Activated CD4-positive, alpha-beta T cell treated with anti-CD3 and anti-CD28 coated beads, Interleukin-2, amount 50 U/mL, for 24 hours (primary cell): ENCODE data around the gene MARCHF6.
"Not testable (repeated sequence)": the region's sequence is repeated elsewhere in the genome, so short reads cannot be mapped to it uniquely, and the experiment has no call there.

Source experiments
- DNase-seq, 2 donors: peaks; one replicate each; pipeline ENCODE4 v3.0.0-alpha.2; 2020; ENCODE audit warnings: low read depth in 1 of 2, low spot score in 1 of 2

Gene MARCHF6

DNA sequence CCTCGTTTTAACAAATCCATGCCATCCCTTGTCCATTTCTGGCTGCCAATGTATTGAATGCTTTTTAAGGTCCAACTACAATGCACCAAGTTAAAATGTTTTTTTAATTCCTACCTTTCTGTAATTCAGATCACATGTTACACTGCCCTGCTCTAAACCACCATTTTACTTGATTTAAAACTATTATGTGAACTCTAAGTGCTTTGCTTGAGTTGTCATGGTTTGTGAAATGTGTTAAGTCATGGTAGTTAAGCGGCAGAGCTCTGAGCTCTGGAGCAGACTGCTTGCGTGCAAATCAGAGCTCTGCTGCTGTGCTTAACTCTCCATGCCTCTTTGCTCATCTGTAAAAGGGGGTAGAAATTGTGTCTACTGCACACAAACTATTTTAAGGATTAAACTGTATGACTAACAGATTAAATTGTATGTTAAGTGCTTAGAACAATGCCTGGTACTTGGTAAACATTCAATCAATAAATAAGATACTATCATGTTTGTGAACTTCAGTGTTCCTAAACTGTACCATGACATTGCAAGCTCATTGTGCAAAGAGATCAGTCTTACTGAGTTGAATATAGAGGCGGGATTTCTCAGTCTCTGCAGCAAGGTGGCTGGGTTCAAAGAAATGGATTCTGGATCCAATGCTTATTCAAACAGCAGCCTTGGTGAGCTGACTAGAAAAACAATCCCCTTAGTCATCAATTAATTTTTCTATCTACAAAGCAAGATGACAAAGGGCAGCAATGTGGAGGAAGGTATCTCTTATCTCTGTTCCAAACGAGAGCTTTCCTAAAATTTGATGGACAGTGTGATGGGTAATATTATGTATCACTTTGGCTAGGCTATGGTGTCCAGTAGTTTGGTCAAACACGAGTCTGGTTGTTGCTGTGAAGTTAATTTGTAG, 29.7 kb upstream of the MARCHF6 start:
- no peak for DNase-seq

DNA sequence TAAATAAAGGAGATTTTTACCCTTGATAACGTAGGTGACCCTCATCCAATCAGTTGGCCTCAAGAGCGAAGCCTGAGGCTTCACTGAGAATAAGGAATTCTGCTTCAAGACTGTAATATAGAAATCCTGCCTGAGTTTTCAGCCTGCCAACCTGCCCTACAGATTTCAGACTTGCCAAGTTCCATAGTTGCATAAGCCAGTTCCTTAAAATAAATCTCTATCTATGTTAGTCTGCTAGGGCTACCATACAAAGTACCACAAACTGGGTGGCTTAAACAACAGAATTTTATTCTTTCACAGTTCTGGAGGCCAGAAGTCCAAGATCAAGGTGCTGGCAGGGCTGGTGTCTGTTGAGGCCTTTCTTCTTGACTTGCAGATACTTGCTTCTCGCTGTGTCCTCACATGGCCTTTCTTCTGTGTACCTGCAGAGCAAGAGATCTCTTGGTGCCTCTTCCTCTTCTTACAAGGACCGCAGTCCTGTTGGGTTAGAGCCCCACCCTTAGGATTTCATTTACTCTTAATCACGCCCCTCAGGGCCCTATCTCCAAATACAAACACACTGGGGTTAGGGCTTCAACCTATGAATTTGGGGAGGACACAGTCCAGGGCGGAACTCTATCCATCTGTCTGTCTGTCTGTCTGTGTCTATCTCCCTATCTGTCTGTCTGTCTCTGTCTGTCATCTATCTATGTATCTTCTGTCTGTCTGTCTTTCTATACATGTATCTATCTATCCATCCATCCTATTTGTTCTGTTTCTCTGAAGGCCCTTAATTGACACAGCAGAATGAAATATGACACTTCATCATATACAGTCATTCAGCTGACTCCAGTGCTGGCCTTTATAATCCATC, 28.8 kb upstream of the MARCHF6 start:
- no peak for DNase-seq

DNA sequence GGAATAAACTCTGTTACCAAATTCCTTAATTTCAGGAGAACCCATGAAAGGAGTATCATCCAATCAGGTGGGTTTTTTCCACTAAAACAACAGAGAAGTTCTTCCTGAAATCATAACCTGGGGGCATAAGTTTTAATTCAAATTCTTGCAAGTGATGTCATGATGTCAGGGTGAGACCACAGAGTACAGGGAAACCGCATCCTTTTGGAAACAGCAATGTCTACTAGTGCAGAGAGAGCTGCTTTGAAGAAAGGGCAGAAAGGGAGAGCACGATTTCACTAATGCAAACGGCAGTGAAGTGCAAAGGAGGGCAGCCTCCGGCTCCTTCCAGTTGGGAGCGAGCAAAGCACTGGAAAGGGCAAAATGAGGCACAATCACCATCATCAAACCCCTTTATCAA, 25.2 kb upstream of the MARCHF6 start:
- DNase-seq: no peak

DNA sequence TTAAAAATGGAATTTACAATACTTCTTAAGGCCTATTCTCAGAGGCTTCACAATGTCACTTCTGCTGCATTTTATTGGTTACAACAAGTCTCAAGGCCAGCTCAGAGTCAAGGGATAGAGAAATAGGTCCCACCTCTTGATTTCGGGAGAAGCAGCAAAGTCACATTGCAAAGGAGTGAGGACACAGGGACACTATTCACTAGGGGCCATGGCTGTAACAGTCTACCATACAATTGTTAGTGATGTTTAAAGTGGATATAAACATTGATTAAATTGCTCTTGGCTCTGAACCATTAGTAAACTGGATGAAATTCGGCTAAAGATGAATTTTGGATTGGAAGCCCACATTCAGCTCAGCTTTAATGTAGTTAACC, 24.1 kb upstream of the MARCHF6 start:
- DNase-seq: no peak

DNA sequence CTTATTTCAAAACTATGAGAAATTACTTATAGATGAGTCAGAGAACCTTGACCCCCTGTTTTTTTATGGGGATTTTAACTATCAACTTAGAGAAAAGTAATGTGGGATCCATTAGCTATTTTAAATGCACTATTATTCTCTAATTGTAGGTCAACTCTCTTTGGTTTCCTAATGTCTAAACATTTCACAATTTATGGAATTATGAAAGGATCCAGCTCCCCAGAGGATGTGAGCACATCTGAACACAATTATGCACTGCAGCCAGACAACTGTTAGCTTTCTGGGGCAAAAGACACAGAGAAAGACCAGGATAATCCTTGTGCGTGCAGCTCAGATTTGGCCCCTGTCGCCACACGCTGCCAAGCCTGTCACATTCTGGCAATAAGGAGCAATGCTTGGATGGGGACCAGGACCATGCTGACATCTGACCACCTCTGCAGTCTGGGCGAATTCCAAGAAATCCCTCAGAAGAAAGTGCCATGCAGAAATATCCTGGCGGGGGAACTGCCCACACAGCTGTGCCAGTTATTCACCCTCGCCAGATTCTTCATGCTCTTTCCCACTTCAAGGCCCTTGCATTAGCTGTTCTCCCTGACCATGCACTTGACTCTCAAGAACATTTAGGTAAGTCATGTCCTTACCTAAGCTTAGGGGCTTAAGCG, 23.5 kb upstream of the MARCHF6 start:
- DNase-seq: no peak

DNA sequence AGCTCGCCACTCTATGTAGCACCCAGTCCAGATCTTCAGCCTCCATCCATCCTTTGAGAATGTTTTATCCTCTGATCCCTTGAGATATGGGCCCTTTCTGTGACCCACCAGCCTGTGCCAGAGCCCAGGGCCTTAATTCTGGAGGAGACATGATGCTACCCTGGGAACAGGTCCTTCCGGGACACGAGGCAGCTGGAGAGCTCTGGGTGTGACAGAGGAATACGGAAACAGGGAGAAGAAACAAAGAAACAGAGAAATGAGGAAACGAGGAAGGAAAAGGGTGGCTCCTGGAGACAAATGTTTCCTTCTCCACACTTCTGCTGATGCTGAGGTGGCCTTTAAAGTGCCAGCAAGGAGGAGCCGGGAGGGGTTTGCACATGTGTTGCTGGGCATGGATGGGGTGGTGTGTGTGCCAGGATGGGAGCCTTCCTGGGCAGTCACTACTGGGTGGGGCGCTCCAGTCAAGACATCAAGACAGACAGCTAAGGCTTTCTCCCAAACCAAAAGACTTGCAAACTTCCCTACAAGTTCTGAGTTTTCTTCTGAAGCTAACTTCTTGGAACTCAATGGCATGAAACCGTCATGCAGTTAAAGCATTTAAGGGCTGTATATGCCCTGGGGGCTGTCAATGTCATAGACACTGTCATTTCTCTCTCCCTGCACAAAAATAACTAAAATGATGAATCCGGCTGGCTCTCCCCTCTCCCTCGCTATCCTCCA, 22.8 kb upstream of the MARCHF6 start:
- no peak for DNase-seq

DNA sequence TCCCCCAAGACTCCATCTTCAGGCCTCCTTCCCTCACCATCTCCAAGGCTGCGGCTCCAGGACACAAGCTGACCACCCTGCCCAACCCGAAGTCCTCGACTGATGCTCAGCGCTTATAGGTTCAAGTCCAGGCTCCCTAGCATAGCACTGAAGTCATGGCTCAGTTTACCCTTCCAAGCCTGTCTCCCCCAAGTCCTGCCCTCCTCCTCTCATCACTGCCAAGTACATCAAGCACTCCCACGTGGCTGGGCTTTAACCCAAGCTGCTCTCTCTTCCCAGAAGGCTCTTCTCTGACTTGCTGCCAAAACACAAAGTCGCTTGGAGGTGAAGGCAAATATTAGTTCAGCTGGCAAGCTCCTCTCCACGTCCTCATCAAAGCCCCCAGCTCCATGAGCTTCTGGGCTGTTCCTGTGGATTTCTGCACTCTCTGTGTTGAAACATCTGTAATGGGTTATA, 22.1 kb upstream of the MARCHF6 start:
- no peak for DNase-seq

DNA sequence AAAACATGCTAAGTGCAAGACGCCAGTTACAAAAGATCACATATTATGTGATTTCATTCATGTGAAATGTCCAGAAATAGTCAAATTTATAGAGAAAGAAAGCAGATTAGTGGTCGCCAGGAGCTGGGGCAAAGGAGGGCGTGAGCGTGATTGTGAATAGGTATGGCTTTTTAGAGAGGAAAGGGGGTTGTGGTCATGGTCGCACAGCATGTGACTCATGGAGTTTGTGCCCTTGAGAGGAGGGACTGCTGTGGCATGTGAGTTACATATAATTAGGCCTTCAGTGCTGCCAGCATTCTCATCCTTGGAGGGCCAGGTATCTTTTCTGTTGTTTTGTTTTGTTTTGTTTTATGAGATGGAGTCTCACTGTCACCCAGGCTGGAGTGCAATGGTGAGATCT, 21.2 kb upstream of the MARCHF6 start:
- DNase-seq: no peak

DNA sequence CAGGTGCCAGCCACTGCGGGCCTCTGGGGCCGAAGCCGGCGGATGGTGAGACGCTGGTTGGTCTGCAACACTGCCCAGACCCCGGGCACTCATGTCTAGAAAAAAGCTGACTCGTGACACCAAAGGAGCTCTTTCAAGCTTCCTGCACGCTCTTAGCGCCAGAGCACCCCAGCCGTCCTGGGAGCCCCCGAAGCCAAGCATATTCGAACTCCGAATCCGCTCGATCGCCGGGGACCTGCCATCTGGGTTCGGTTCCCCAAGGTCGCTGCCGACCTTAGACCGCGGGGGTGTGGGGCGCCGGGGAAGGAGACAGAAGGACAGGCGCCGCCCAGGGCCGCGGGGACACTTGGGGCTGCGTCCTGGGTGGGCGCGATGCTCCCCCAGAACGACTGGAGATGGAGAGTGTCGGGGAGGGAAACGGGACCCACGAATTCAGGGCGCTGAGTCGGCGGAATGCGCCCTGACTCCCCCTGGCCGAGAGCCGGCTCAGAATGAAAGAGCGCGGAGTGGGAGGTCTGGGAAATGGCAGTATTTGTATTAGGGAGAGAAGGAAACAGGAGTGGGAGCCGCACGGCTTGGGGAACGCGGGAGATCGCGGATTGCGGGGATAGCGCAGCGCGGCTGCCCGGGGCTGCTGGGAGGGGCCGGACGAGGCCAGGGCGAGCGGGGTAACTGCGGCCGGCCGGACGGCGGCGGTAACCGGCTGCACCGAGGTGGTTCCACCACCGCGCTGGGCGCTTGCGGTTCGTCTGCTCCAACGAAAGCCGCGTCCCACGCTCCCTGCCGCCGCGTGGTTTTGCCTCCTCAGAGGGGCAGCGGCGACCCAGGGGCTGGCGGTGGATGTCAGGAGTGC, 20.1 kb upstream of the MARCHF6 start:
- DNase-seq: no peak

DNA sequence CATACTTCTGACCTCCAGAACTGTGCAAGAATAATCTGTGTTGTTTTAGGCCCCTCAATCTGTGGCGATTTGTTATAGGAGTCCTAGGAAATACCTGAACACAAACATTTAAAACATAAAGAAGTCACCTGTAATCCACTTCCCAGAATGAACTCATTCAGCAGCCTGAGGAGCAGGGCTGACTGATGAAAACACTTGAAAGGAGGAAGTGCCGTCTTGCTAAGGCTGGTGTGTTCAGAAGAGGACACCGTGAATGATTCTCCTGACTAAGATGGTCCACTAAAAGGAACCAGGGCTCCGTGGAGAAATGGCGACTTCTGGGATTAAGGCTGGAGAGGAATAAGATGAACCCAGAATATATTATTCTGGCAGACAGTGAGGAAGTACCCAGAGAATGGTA, 18.7 kb upstream of the MARCHF6 start:
- no peak for DNase-seq

DNA sequence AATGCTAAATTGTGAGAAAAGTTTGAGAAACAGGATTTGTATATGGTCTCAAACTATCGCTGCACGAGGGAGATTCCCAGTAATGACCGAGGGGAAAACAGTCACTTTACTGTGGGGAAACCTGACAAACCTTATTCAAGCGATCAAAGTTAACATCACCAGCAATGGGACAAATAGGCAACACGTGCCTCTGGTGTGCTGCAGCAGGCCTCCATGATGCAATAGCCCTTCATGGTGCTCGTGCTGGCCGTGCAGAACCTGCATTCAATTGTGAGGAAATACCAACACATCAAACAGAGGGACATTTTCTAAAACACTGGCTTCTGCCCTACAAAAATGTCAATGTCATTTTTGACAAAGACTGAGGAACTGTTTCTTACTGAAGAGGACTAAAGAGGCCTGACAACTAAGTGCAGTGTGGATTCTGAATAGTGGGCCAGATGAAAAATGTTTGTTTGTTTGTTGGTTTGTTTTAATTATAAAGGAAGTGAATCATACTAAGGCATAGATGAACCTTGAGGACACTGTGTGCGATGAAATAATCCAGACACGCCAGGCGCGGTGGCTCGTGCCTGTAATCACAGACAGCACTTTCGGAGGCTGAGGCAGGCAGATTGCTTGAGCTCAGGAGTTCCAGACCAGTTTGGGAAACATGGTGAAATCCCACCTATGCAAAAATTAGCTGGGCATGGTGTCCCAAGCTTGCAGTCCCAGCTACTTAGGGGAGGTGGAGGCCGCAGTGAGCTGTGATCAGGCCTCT, 17.6 kb upstream of the MARCHF6 start:
- DNase-seq: no peak

DNA sequence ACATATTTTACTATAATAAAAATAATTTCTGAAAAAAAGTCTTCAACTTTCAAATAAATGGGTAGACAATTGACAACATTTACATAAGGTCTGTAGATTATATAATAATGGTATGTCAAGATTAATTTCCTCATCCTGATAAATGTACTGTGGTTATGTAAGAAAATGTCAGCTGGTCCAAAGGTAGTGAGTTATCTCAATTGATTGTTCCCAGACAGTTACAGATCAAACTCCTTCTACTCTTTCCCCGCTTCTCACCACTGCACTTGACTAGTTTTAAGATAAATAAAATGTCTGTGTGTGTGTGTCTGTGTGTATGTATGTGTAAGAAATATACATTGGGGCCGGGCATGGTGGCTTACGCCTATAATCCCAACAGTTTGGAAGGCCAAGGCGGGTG, 16.4 kb upstream of the MARCHF6 start:
- DNase-seq: no peak

DNA sequence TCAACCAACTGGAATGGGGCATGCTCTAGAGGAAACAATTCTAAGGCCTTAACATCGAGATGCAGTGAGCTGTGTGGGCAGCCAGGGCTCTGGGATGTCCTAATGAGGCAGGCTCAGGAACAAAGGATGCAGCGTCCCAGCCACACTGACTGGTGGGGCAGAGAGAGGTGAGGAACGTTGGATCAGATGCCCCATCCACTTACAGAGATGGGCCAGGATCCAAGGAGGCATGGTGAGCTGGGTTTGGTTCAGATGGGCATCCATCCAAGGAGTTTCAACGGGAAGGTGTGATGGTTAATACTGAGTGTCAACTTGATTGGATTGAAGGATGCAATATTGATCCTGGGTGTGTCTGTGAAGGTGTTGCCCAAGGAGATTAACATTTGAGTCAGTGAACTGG, 15.5 kb upstream of the MARCHF6 start:
- DNase-seq: no peak

DNA sequence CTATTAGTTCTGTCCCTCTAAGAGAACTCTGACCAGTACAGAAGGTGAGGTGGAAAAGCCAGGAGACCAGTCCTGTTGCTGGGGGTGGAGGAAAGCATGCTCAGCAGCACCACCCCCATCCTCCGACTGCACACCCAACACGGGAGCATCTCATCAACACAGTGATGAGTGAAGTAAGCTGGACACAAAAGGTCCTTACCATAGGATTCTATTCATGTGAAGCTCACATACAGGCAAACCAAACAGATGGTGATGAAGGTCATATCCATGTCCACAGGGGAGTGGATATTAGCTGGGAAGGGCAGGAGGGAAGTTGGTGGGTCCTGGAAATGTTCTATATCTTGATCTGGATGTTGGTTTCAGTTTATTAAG, 14.8 kb upstream of the MARCHF6 start:
- DNase-seq: no peak

DNA sequence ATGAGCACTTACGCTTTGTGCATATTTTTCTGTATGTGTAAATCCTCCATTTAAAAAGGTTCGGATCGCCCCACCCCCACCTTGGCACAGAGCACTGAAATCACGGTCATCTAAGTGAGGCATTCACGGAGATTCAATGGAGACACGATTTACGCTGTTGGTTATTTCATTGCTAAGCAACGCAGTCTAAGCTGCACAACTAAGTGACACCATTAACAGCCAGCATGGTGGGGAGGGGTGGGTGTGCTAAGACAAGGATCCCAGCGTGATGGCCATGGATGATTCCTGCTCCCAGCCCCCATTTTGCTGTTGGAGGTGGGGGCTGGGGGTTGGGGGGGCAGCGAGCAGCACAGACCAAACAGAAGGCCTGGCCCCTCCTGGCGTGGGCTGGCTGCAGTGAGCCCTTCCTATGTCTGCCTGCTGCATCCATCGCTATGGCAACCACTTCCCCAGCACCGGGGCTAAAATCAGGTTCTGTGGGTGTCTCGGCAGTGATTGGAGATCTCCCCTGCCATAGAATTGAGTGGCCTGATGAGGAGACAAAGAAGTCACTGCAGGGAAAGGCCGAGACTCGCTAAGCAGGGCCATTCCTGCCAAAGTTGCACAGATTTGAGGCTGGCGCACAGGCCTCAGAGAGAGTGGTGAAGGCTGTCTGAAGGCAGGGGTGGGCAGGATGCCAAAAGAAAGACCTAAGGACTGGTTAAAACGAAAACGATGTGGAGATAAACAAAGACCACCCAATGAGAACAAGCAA, 14.3 kb upstream of the MARCHF6 start:
- no peak for DNase-seq

DNA sequence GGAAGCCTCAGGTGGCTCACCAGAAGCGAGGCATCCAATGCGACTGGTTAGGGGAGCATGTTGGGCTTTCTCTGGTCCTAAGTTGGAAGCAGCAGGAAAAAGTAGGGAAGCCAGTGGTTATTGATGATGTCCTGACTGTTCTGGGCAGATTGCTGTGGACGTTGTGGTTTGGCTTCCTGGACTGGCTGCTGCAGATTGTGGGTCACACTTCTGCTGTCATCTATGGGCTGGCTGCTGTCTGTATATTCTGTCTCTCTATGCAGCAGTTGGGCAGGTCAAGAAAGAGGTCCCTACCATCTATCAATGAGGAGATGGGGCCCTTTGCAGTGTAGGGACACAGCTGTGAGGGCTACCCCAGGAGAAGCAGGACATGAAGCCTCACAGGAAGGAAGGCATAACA, 13.5 kb upstream of the MARCHF6 start:
- no peak for DNase-seq

DNA sequence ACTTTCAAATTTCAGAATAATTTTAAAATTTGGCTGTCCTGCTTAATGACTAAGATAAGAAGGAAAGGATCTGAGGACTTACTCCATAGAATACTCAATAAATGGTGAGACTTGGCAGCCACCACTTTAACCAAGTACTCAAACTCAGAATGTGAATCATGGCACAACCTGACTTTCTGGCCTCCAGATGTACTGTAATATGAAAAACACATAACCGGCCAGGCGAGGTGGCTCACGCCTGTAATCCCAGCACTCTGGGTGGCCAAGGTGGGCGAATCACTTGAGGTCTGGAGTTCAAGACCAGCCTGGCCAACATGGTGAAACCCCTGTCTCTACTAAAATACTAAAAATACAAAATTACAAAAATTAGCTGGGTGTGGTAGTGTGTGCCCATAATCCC, 10.0 kb upstream of the MARCHF6 start:
- no peak for DNase-seq

DNA sequence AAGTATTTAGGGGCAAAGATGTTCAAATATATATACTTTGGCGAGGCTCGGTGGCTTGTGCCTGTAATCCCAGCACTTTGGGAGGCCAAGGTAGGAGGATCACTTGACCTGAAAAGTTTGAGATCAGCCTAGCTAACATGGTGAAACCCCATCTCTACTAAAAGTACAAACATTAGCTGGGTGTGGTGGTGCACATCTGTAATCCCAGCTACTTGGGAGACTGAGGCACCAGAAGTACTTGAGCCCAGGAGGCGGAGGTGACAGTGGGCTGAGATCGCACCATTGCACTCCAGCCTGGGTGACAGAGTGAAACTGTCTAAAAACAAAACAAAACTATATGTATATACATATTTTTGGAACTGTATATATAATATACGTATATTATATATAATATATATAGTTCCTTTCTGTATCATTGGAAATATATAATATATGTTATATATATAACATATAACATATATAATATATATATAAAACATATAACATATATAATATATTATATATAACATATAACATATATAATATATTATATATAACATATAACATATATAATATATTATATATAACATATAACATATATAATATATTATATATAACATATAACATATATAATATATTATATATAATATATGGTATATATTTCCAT, 8.9 kb upstream of the MARCHF6 start:
- DNase-seq: not testable (repeated sequence)
